PC-9 (cell line): ENCODE measurements around the gene PRR5. TPM values are rescaled to one million over a fixed set of nuclear protein-coding genes. Genes with fewer than 3 reads are reported as not detected.
A peak's percentile ranks its signal among the peaks of the same experiment; 100 is the strongest.

ENCODE experiments used
- BruUV-seq: library from RNA; stranded (reverse); fragments of 400-500 nt; replicated peaks from 2 replicates; lab custom pipeline; 2021; lab: Mats Ljungman, UMichigan
- CTCF ChIA-PET: fragments of 300-600 bp; sonication (Branson Sonifier 250); formaldehyde crosslinking; loops from one replicate; lab custom pipeline; 2022; ENCODE audit warnings: antibody characterized with exemption; lab: Charles Lee
- POLR2A ChIA-PET: fragments of 300-600 bp; sonication (Branson Sonifier 250); formaldehyde crosslinking; loops from one replicate; lab custom pipeline; 2022; ENCODE audit warnings: antibody characterized with exemption; ENCODE audit not compliant: unreplicated experiment; lab: Charles Lee
- DNase-seq, 2 experiments: peaks; one replicate each; pipeline versions ENCODE4 v3.0.0 to v3.0.0-alpha.2; 2015 to 2022; ENCODE audit warnings: mixed read lengths in 1 of 2
- H2AFZ ChIP-seq: fragments of 200-600 bp; sonication (generic); 2 replicates; pipeline ENCODE4 v1.8.1; 2017; ENCODE audit warnings: antibody characterized with exemption
- H3F3A ChIP-seq: fragments of 200-600 bp; sonication (generic); 2 replicates; pipeline ENCODE4 v1.8.1; 2017; ENCODE audit warnings: antibody characterized with exemption, mild to moderate bottlenecking, low read depth; ENCODE audit not compliant: insufficient read depth
- H3K27ac ChIP-seq: fragments of 200-600 bp; sonication (generic); 2 replicates; pipeline ENCODE4 v1.6.1; 2016; ENCODE audit warnings: mixed run types
- H3K27me3 ChIP-seq: fragments of 200-600 bp; sonication (generic); 2 replicates; pipeline ENCODE4 v1.6.1; 2016; ENCODE audit warnings: low read depth, mixed run types; ENCODE audit not compliant: insufficient read depth
- H3K36me3 ChIP-seq: fragments of 200-600 bp; sonication (generic); 2 replicates; pipeline ENCODE4 v1.6.1; 2016; ENCODE audit warnings: low read depth, mixed run types
- H3K4me1 ChIP-seq: fragments of 200-600 bp; sonication (generic); replicated peaks from 2 replicates; pipeline ENCODE4 v1.6.1; 2016; ENCODE audit warnings: mixed run types; ENCODE audit not compliant: insufficient read depth
- H3K4me2 ChIP-seq: fragments of 200-600 bp; sonication (generic); 2 replicates; pipeline ENCODE4 v1.6.1; 2017; ENCODE audit warnings: mixed run types
- H3K4me3 ChIP-seq: fragments of 200-600 bp; sonication (generic); 2 replicates; pipeline ENCODE4 v1.6.1; 2016; ENCODE audit warnings: mixed run types
- H3K79me2 ChIP-seq: fragments of 200-600 bp; sonication (generic); 2 replicates; pipeline ENCODE4 v1.6.1; 2017; ENCODE audit warnings: low read depth, mixed run types
- H3K9me2 ChIP-seq: fragments of 200-600 bp; sonication (generic); 2 replicates; pipeline ENCODE4 v1.8.1; 2017; ENCODE audit warnings: mild to moderate bottlenecking; ENCODE audit not compliant: insufficient read depth
- H3K9me3 ChIP-seq: fragments of 200-600 bp; sonication (generic); 2 replicates; pipeline ENCODE4 v1.8.1; 2016; ENCODE audit warnings: low read depth; ENCODE audit not compliant: insufficient read depth
- H4K20me1 ChIP-seq: fragments of 200-600 bp; sonication (generic); 2 replicates; pipeline ENCODE4 v1.8.1; 2017; ENCODE audit not compliant: insufficient read depth
- EZH2 ChIP-seq: fragments of 200-600 bp; sonication (generic); IDR thresholded peaks from 2 replicates; pipeline ENCODE4 v1.8.0; 2017; ENCODE audit warnings: antibody characterized with exemption, low read depth
- intact Hi-C: fragments of 100-400 bp; cut with micrococcal nuclease; formaldehyde crosslinking; loops from one replicate; pipeline ENCODE4 v1.10.0; 2022; ENCODE audit not compliant: unreplicated experiment
- total RNA-seq: library from RNA; stranded (reverse); gene quantifications from 2 replicates; pipeline ENCODE4 v1.2.3, GENCODE V29; 2021
- TF ChIP-seq, protein P1 (sequence below): fragments of 200-600 bp; sonication (generic); conservative IDR thresholded peaks from 2 replicates; pipeline ENCODE4 v1.6.1; 2017; ENCODE audit warnings: mixed run types, antibody characterized with exemption, mild to moderate bottlenecking, moderate library complexity

Gene PRR5
- total RNA-seq, 1 experiment from 2014 or later = 22.1 TPM

DNA sequence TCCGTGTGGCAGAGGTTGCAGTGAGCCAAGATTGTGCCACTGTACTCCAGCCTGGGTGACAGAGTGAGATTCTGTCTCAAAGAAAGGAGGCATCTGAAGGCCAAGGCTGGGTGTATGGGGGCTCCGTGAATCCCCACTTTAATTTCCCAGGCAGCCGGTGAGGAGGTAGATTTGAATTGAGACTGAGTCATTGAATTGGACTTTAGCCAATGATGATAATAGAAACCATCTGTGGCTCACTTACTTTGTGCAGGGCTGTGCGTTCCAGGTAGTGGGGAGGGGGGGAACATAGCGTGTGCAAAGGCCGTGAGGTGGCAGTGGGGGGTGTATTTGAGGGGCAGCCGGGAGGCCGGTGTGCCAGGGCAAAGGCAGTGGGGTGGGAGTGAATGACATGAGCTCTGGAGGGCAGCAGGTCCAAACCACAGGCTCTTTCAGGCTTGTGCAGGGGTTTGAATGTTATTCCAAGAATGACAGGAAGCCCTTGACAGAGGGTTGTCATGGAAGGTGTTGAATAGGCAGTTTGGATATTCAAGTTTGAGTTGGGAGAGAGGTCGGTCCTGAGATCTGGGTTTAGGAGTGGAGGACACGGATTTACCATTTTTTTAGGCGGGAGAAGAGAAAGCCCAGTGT, 56.5 kb downstream of the PRR5 start:
- Histone ChIP-seq H3K79me2 (peaks cover 88% of the 10 kb centered on the region), H3K9me2 (no peaks in the 10 kb centered on the region), H3K4me2 (peak overlapping the region; percentile 41; the same call in 1 of the 2 replicates), H3F3A (peaks cover 27% of the 10 kb centered on the region), H3K27me3 (no peaks in the 10 kb centered on the region), H3K9me3 (no peaks in the 10 kb centered on the region), H3K4me1 (peaks cover 47% of the 10 kb centered on the region), H4K20me1 (peaks cover 44% of the 10 kb centered on the region), H3K4me3 (no peak overlapping the region), H2AFZ (no peak overlapping the region), H3K27ac (no peak overlapping the region), H3K36me3 (no peaks in the 10 kb centered on the region)
- POLR2A ChIA-PET = no interaction called here
- intact Hi-C loops = no loop called here
- CTCF ChIA-PET = no interaction called here
- no TSS peak for BruUV-seq
- TF ChIP-seq EZH2 = no peak
- TF ChIP-seq, protein P1, sequence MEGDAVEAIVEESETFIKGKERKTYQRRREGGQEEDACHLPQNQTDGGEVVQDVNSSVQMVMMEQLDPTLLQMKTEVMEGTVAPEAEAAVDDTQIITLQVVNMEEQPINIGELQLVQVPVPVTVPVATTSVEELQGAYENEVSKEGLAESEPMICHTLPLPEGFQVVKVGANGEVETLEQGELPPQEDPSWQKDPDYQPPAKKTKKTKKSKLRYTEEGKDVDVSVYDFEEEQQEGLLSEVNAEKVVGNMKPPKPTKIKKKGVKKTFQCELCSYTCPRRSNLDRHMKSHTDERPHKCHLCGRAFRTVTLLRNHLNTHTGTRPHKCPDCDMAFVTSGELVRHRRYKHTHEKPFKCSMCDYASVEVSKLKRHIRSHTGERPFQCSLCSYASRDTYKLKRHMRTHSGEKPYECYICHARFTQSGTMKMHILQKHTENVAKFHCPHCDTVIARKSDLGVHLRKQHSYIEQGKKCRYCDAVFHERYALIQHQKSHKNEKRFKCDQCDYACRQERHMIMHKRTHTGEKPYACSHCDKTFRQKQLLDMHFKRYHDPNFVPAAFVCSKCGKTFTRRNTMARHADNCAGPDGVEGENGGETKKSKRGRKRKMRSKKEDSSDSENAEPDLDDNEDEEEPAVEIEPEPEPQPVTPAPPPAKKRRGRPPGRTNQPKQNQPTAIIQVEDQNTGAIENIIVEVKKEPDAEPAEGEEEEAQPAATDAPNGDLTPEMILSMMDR = no peak
- peak in 1 of 2 experiments; percentile 49 for DNase-seq

DNA sequence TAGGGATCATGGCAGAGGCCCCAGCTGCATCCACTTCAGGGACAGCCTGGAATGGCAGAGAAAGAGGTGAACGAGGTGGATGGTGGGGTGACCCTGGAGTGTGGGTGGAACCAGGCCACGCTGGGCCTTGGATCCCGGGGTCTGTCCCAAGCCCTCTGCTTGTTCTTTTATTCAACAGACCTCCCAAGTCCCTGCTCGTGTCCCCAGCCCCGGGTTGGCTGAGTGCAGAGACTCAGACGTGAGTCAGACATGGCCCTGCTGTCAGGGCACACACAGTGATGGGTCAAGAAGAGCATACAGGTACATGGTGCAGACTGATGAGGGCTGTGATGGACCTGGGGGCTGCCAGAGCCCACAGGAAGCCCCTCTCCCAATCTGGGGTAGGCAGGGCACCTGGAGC, 57.0 kb downstream of the PRR5 start:
- CTCF ChIA-PET = no interaction called here
- Histone ChIP-seq H4K20me1 (peaks cover 45% of the 10 kb centered on the region), H3F3A (peaks cover 21% of the 10 kb centered on the region), H3K27me3 (no peaks in the 10 kb centered on the region), H3K36me3 (no peaks in the 10 kb centered on the region), H3K79me2 (peaks cover 84% of the 10 kb centered on the region), H3K9me3 (no peaks in the 10 kb centered on the region), H2AFZ (no peak overlapping the region), H3K4me1 (peaks cover 44% of the 10 kb centered on the region), H3K27ac (no peak overlapping the region), H3K4me2 (no peak overlapping the region), H3K4me3 (no peak overlapping the region), H3K9me2 (no peaks in the 10 kb centered on the region)
- no TSS peak for BruUV-seq
- POLR2A ChIA-PET = no interaction called here
- no peak for DNase-seq
- intact Hi-C loops = no loop called here
- no peak for TF ChIP-seq EZH2
- TF ChIP-seq, protein P1 = no peak

DNA sequence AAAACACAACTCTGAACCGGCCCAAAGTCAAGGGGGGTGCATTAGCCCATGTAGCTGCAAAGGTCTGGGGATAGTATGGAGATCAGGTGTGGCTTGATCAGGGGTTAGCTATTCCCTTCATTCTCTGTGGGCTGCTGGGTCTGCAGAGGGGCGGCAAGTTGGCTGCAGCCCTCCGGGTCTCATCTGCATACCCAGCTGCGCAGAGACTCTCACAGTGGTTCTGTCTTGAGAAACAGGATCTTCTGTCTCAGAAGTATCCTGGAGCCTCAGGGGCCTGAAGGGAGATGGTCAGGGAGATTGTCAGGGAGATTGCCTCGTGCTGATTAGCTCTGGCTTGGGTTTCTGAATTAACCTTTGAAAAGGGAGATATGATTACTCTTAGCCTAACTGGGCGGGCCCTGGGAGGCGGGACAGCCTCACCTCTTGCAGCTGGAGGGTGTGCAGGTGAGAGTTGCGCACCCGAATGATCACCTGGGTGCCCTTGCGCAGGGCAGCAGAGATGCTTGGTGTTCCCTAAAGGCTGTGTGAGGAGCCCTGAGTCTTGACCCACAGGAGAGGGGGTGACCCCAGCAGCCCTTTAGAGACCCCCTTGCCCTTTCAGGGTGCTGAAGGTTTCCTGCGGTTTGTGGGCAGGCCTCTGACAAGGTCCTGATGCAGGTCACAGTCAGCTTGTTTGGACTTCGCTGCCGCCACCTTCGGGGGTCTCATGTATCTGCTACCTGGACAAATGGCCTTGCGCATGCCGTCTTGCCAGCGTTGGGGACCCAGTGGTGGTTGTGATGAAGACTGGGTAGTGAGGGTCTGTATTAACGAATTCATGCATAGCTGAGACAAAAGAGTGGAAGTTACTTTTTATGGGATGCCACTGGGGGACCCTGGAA, 57.7 kb downstream of the PRR5 start:
- Histone ChIP-seq H3K27ac (no peak overlapping the region), H3F3A (peaks cover 19% of the 10 kb centered on the region), H3K9me2 (no peaks in the 10 kb centered on the region), H3K79me2 (peaks cover 84% of the 10 kb centered on the region), H3K9me3 (no peaks in the 10 kb centered on the region), H3K4me3 (no peak overlapping the region), H4K20me1 (peaks cover 47% of the 10 kb centered on the region), H3K36me3 (no peaks in the 10 kb centered on the region), H3K27me3 (no peaks in the 10 kb centered on the region), H3K4me1 (peaks cover 38% of the 10 kb centered on the region), H3K4me2 (no peak overlapping the region), H2AFZ (no peak overlapping the region)
- intact Hi-C loops = no loop called here
- BruUV-seq = no TSS peak
- DNase-seq = no peak
- ChIA-PET POLR2A (no interaction called here), CTCF (no interaction called here)
- no peak for TF ChIP-seq EZH2
